ENCODE results near the gene IRX2.

Gene IRX2

GRCh38 chr5:2697041-2697440, 54.4 kb downstream of the IRX2 start:
- no peak for DNase-seq (ENCODE audit: low spot score)

Data from hematopoietic multipotent progenitor cell treated with erythropoietin and hydrocortisone succinate and interleukin-3 and kit ligand, for 17 days (in vitro differentiated cells).